HG03175 (cell line): Measurements from ENCODE around the gene NT5DC4.
"Not testable (repeated sequence)": the region's sequence is repeated elsewhere in the genome, so short reads cannot be mapped to it uniquely, and the experiment has no call there.

ENCODE experiments used
- ATAC-seq: cut with Tn5 transposase; IDR thresholded peaks from one replicate; pipeline ENCODE4 v1.9.1; 2021; ENCODE audit warnings: mild to moderate bottlenecking, moderate library complexity; ENCODE audit not compliant: unreplicated experiment

The NT5DC4 gene

GRCh38 chr2:112699984-112700667 is 20.7 kb upstream of the NT5DC4 start:
- ATAC-seq: no peak

DNA sequence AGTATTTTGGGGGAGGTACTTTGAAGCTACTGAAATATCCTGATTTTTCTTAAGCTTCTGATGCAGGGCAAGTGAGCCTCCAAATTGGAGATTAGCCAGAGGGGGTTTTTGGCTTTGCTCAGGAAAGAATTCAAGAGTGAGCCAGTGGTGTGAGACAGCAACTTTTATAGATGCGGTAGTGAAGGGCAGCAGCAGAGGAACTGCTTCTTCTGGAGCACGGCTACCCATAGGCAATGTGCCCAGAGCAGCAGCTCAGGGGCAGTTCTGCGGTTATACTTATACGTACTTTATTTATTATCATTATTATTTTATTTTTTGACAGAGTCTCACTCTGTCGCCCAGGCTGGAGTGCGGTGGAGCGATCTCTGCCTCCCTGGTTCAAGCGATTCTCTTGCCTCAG is 19.8 kb upstream of the NT5DC4 start:
- ATAC-seq: no peak

GRCh38 chr2:112703684-112704083 is 17.1 kb upstream of the NT5DC4 start:
- no peak for ATAC-seq

DNA sequence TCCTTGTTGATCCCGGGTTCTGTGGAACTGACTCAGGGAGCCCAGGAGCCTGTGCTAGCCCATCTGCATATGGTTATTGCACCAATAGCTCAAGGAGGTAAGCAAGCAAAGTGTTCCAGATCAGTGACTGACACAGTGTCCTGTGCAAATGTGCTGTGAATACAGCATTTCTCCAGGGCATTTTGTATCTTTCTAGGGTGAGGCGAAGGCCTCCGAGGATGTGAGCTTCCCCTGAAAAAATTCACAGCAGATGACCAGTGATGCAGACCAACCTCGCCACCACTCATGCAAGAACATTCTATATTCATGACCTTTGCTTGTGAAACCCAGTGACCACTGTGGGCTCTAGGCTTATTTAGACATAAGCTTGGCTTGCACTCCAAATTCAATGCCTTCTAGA is 15.2 kb upstream of the NT5DC4 start:
- no peak for ATAC-seq

DNA sequence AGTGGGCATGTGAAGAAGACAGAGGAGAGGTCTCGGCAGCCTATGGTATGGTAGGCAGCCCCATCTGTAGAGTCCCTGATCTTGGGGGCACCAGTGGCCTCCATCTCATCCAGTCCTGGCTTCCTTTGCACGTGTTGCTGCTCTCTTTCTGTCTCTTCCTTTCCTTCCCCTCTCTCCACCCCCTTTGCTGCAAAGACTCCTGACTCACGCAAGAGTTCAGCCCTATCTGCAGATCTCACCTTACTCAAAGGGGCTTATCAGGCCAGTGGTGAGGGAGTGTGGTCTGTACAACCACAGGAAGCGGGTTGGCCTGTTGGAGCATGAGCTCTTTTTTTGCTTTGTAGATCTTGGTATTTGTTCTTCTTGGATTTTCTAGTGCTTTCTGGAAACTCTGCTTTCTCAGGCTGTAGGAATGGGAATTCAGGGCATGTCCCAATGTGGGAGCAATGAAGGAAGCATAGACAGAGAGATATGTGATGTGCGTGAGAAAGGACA is 14.6 kb upstream of the NT5DC4 start:
- no peak for ATAC-seq

GRCh38 chr2:112706947-112707346 is 13.9 kb upstream of the NT5DC4 start:
- ATAC-seq: not testable (repeated sequence)

GRCh38 chr2:112708968-112709367 is 11.9 kb upstream of the NT5DC4 start:
- ATAC-seq: no peak

GRCh38 chr2:112709703-112710102 is 11.1 kb upstream of the NT5DC4 start:
- ATAC-seq: no peak

DNA sequence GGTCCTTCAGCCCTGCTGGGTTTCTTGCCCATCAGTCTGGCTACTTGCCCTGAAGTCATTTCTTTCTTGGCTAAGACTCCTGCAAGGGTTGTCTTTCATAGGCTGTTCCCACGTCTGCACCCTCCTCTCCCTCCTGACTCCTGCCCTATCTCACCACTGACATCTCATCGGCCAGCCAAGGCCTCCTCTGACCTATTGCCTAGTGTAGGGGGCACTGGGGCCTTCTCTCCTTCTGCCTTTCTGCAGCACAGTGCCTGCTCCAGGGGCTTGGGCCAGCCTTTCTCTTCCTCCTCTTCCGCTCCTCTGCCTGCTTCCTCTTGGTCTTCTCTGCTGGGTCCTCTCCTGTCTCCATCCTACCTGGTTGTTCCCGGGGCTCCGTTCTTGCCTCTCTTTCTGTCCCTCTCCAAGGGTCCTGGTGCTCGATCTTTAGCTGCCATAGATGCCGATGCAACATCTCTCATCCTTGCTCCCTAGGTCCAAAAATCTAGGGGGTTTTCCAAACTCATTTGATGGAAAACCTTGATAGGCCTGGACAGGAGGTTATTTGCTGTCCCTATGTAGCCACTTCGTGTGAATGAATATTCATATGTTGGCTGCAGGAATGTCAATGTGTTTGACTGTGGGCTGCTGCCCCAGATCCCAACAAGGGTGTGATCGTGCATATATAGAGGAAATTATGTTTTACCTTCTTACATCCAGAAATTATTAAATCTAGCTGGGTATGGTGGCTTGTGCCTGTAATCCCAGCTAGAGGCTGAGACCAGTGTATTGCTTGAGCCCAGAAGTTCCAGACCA is 9.7 kb upstream of the NT5DC4 start:
- ATAC-seq: no peak

- ATAC-seq: no peak
Measured at GRCh38 chr2:112712465-112712864, 8.4 kb upstream of the NT5DC4 start.

- no peak for ATAC-seq
Measured at GRCh38 chr2:112712903-112713584, 7.8 kb upstream of the NT5DC4 start.

DNA sequence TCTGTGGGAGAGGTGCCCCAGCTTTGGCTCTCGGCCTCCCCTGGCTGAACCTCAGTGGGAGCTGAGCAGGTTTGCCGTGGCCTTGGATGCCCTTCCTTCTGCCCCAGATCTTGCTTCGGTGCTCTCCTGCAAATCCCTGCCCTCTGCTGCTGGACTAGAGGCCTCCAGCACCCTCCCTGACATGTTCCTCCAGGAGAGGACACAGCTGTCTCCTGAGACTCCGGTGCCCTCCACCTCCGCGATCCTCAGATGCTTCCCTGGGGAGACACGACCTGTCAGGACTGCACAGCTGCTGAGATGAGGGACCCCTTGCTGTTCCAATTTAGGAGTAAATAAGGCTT is 7.3 kb upstream of the NT5DC4 start:
- no peak for ATAC-seq

- ATAC-seq: no peak
Measured at GRCh38 chr2:112713926-112714325, 6.9 kb upstream of the NT5DC4 start.

DNA sequence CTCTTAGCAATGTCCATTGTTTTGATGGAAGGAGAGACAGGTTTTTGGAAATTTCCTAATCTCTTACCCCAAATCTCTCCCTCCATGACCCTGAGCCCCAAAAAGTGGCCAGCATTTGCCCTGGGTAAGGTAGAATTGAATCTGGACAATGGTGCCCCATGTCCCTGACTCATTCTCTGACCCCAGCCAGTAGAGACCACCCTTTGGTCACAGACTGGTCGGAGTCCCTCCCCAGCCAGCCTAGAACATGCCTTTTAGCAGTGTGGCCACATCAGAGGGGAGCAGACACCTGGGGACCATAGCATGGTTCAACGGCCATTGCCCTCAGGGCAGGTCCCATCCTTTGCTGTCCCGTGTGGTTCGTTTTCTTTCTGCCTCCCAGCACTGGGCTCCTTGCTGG is 6.5 kb upstream of the NT5DC4 start:
- no peak for ATAC-seq

DNA sequence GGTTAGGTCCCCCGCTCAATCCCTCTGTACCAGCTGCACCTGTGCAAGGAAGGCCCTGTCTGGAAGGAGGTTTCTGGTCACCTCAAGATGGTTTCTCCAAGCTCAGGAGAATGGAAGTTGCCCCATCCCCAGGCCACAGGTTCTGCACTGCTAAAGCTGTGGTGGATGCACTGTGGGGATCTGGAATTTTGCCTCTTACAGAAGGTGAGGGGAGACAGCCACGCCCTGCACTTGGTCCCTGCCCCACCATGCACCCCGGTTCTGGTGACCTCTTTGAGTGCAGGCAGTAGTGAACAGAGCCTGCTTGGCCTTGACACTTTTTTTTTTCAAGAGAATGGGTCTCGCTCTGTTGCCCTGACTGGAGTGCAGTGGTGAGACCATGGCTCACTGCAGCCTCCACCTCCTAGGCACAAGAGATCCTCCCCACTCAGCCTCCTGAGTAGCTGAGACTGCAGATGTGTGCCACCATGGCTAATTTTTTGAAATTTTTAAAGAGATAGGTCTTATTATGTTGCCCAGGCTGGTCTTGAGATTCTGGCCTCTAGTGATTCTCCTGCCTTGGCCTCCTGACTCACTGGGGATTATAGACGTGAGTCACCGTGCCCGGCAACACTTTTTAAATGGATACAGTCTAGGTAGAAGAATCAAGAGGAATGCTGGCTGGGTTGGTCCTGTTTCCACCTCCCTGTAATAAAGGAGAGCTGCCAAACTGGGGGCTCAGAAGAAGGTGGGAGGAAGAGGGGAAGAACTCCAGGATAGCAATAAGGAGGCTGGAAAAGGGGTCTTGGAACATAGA is 5.8 kb upstream of the NT5DC4 start:
- ATAC-seq: no peak

GRCh38 chr2:112716094-112716493 is 4.7 kb upstream of the NT5DC4 start:
- not testable (repeated sequence) for ATAC-seq

GRCh38 chr2:112716826-112717352 is 3.9 kb upstream of the NT5DC4 start:
- ATAC-seq: not testable (repeated sequence)

DNA sequence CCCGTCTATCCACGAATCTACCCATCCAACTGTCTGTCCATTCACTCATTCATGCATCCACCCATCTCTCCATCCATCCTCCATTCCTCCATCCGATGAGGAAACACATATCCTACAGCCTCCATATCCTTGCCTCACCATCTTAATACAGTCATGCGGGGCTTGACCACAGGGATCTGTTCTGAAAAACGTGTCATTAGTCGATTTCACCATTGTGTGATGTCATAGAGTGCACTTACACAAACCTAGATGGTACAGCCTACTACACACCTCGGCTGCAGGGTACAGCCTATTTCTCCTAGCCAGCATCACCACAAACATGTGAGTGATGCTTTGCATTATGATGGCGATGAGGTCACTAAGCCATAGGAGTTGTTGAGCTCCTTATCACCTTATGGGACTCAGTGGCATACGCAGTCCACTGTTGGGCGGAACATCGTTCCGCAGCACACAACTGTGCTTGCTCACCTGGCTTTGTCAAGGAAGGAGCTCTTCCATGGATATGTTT is 1.9 kb upstream of the NT5DC4 start:
- no peak for ATAC-seq

GRCh38 chr2:112721819-112722522 is 1.2 kb downstream of the NT5DC4 start:
- no peak for ATAC-seq
